Activated CD4-positive, alpha-beta T cell treated with anti-CD3 and anti-CD28 coated beads, Interleukin-2, amount 10 ng/mL, durations not matched to agents 24 days and 14 days (primary cell): ENCODE results near the gene CDH24. TPM values are rescaled to one million over a fixed set of nuclear protein-coding genes. Genes with fewer than 3 reads are reported as not detected.

ENCODE experiments used
- DNase-seq: peaks from one replicate; pipeline ENCODE4 v3.0.0; 2022
- H3K27ac Mint-ChIP-seq: one replicate; pipeline ENCODE4 v1.8.0; 2022; ENCODE audit warnings: mild to moderate bottlenecking, mixed read lengths
- H3K27me3 Mint-ChIP-seq: one replicate; pipeline ENCODE4 v1.8.0; 2022; ENCODE audit warnings: mixed read lengths
- H3K36me3 Mint-ChIP-seq: one replicate; pipeline ENCODE4 v1.8.0; 2022; ENCODE audit warnings: low read depth, mild to moderate bottlenecking, mixed read lengths
- H3K4me1 Mint-ChIP-seq: one replicate; pipeline ENCODE4 v1.8.0; 2021; ENCODE audit warnings: mixed read lengths
- H3K4me3 Mint-ChIP-seq: one replicate; pipeline ENCODE4 v1.8.0; 2022; ENCODE audit warnings: mild to moderate bottlenecking, moderate library complexity, mixed read lengths
- H3K9me3 Mint-ChIP-seq: one replicate; pipeline ENCODE4 v1.8.0; 2021; ENCODE audit warnings: mixed read lengths
- intact Hi-C: fragments of 100-400 bp; cut with micrococcal nuclease; formaldehyde crosslinking; loops from one replicate; pipeline ENCODE4 v1.15.1; 2023
- total RNA-seq: library from RNA; stranded (reverse); gene quantifications from 2 replicates; pipeline ENCODE4 v1.2.3, GENCODE V29; 2022

The CDH24 gene
- total RNA-seq, 1 donor from 2014 or later: 1.6 TPM

DNA sequence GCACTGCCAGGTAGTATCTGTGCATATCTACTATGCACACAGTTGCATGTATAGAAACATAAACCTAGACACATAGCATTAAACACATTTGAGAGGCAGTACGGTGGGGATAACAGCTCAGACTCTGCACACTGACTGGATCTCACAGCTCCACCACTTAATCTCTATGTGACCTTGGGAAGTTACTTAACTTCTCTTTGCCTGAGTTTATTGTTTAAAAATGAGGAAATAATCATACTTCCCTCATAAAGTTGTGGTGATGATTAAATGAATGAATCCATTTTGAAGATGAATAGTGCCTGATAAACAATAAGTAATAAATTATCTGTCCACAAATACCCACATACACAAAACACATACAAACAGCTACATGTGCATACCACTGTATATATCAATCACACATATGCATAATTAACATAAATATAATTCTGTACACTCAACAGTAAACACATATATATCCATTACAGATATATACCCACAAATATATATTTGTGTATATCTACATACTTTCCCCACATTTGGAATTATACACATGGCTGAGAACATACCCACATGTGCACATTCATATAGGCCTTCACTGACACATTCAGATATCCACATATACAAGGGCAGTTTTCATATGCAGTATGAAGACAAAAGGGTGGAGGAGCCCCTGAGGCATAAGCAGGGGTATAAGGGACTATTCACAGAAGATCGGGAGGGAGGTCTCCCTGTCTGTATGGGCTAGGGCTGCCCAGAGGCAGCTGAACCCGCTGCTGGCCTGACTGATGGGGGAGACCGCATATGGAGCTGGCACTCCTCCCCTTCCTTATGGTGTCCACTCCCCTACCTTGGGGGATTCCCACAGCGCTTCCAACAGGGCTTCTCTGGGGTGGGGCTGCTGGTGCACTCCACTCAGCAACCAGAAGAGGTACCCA lies 5.9 kb downstream of the CDH24 start:
- intact Hi-C loops: no loop called here
- Mint-ChIP-seq H3K4me3 (no peak overlapping the region), H3K27me3 (peaks cover 3% of the 10 kb centered on the region), H3K9me3 (no peaks in the 10 kb centered on the region), H3K4me1 (peaks cover 6% of the 10 kb centered on the region), H3K36me3 (no peaks in the 10 kb centered on the region), H3K27ac (no peak overlapping the region)
- no peak for DNase-seq

DNA sequence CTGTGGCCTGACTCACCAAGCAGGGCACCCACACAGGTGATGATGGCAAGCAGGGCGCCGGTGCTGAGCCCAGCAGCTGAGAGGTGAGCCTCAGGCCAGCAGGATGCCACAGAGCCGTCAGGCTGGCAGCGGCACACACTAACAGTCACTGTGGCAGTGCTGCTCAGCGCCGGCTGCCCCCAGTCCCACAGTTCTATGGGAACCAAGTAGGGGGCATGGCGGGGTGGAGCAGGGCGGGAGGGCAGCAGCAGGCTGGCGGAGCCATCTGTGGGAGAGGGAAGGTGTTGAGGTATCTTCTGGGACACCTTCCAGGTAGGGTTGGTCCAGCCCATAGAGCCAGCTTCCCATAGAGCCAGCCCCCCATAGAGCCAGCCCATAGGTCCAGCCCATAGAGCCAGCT lies 8.3 kb downstream of the CDH24 start:
- Mint-ChIP-seq H3K27ac (no peak overlapping the region), H3K9me3 (no peaks in the 10 kb centered on the region), H3K27me3 (no peaks in the 10 kb centered on the region), H3K4me3 (no peak overlapping the region), H3K36me3 (no peaks in the 10 kb centered on the region), H3K4me1 (no peaks in the 10 kb centered on the region)
- no peak for DNase-seq
- intact Hi-C loops: no loop called here

DNA sequence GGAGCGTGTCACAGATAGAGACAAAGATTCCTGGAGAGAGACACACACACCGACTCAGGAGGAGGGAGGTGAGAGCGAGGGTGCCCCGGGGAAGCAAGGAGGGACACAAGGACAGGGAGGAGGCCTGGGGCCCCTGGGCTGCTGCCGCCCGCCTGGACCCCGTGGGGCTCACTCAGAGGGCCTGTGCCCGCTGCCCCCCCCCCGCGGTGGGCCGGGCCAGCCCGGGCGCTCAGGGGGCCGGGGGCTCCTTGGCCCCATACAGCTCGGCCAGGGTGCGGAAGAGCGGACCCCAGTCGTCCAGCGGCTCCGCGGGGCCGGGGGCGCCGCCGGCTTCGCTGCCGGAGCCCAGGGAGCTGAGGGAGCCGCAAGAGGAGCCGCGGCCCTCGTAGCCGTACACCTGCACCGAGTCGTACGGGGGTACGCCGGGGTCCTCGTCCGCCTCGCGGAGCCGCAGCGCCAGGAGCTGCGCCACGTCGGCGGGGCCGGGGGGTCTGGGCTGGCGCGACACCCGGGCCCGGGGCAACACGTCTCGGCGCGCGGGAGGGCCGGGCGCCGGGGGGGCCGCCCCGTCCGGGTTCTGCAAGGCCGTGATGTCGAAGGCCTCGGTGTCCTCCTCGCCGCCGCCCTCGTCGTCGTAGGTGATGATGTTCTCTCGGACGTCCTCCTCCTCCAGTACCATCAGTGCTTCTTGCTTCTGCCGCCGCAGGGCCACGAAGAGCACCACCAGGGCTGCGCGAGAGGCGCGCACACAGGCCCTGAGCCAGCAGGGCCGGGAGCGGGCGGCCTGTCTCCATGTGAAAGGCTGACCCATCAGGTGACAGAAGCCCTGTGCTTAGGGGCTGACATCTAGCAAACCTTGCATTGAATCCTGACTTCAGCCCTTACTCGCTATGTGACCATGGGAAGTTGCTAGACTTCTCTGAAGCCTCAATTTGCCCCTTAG lies 9.3 kb downstream of the CDH24 start:
- no peaks in the 10 kb centered on the region for H3K4me1 Mint-ChIP-seq
- H3K36me3 Mint-ChIP-seq: no peaks in the 10 kb centered on the region
- no peak overlapping the region for H3K4me3 Mint-ChIP-seq
- no peak for DNase-seq
- H3K9me3 Mint-ChIP-seq: no peaks in the 10 kb centered on the region
- intact Hi-C loops: no loop called here
- H3K27ac Mint-ChIP-seq: no peak overlapping the region
- no peaks in the 10 kb centered on the region for H3K27me3 Mint-ChIP-seq

DNA sequence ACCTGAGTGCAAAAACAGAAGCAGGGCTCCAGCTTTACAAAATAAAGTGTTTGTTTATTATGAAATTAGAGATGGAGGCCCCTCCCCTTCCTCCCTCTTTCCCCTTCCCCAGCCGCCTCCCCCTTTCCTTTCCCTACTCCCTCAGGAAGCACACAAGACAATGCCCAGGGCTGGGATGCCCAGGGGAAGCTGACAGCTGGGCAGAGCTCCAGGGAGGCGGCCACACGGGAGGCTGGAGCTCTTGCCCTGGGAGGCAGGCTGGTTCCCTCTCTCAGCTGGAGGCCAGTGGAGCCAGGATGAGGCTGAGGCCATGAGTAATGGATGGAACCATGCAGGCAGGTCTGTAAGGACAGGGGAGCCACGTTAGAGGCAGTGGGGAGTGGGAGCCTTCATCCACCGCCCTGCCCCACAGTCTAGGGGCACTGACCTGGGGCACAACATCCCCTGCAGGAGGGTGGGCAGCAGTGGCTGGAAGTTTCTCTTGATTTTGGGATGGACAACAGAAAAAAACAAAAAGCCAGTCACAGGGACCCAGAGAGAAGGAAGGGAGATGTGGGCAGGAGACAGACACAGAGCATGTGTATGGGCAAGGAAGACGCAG lies 10.2 kb downstream of the CDH24 start:
- no peaks in the 10 kb centered on the region for H3K9me3 Mint-ChIP-seq
- intact Hi-C loops: no loop called here
- DNase-seq: no peak
- no peak overlapping the region for H3K27ac Mint-ChIP-seq
- no peaks in the 10 kb centered on the region for H3K4me1 Mint-ChIP-seq
- no peaks in the 10 kb centered on the region for H3K27me3 Mint-ChIP-seq
- no peaks in the 10 kb centered on the region for H3K36me3 Mint-ChIP-seq
- H3K4me3 Mint-ChIP-seq: no peak overlapping the region

DNA sequence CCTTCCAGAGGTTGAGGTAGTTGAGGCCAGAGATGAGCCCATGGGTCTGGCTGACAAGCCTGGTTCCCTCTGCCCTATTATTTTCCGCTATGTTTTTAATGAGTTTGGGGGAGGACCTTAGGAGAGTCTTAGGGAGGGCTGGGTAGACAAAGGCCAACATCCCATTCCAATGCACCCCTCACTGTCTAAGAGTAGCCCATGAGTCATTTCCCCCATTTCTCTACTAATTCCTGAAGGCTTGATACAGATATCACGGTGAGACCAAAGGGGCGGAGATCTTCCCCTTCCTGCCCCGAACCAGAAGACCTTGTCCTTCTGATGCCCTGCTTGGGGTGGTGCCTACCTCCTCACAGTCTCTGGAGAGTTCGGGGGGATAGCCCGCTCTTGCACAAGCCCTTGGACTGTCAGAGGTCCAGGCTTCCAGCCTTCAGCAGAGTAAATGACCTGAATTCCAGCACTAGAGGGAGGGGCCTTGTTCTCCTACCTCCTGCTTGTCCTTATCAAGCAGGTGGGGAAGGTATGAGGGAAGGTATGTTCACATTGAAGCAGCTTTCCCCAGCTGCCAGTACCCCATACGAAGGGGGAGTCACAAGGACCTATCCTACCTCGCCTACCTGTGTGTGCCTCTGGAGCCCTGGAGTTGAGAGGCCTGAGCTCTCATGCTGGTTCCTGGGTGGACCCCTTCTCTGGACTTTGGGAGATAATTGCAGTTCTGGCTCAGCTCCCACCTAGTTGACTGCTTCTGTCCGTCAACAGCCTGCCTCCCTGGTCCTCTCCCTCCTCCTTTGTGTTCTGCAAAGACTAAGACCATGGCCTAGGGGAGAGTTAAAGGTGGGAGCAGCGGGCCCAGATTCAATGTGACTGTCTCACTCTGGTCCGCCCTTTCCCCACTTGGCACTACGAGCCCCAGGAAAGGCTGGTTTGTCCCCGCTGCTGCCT lies 11.6 kb downstream of the CDH24 start:
- no peaks in the 10 kb centered on the region for H3K9me3 Mint-ChIP-seq
- no peak for DNase-seq
- H3K27ac Mint-ChIP-seq: no peak overlapping the region
- no peaks in the 10 kb centered on the region for H3K27me3 Mint-ChIP-seq
- no peak overlapping the region for H3K4me3 Mint-ChIP-seq
- no peaks in the 10 kb centered on the region for H3K36me3 Mint-ChIP-seq
- H3K4me1 Mint-ChIP-seq: no peaks in the 10 kb centered on the region
- intact Hi-C loops: no loop called here

DNA sequence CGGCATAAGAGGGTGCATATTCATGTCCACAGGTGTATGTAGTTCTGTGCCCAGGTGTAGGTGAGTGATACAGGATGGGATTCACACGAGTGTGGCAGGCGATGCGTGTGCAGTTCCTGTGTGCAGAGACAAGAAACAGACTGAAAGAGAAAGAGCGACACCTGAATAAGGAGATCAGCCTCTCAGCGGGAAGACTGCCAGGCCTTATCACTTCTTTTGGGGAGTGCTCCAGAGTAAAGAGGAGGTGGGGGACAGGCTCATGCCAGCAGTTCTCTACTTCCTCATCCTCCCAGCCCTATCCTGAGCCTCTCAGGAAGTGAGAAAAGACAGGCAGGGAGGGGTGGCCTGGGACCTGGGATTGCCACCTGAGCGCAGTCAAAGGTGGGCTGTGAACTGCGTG lies 12.5 kb downstream of the CDH24 start:
- intact Hi-C loops: no loop called here

DNA sequence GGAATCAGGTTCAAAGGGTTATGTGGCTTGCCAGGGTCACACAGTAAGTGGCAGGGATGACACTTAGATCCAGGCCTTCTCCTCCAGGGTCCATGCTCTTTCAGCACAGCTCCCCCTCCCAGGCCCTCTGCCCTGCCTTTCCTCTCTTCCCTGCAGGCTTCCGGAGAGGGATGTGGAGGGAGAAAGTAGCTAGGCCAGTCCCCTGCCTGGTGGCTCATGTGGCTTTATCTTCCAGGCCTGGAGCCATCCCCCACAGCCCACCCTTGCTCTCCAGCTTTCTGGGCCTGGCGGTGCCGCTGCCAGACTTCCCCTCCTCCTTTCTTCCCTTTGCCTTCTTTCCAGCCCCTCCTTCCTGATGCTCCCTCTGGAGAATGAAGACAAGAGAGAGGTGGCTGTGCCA lies 13.6 kb downstream of the CDH24 start:
- no peaks in the 10 kb centered on the region for H3K4me1 Mint-ChIP-seq
- no peak for DNase-seq
- H3K9me3 Mint-ChIP-seq: no peaks in the 10 kb centered on the region
- no peak overlapping the region for H3K27ac Mint-ChIP-seq
- no peaks in the 10 kb centered on the region for H3K36me3 Mint-ChIP-seq
- intact Hi-C loops: no loop called here
- no peaks in the 10 kb centered on the region for H3K27me3 Mint-ChIP-seq
- H3K4me3 Mint-ChIP-seq: no peak overlapping the region

More for the DNA sequence above, 12.5 kb downstream of the CDH24 start:
- H3K4me3 Mint-ChIP-seq: no peak overlapping the region
- H3K36me3 Mint-ChIP-seq: no peaks in the 10 kb centered on the region
- H3K27me3 Mint-ChIP-seq: no peaks in the 10 kb centered on the region
- H3K27ac Mint-ChIP-seq: no peak overlapping the region
- no peaks in the 10 kb centered on the region for H3K4me1 Mint-ChIP-seq
- no peaks in the 10 kb centered on the region for H3K9me3 Mint-ChIP-seq
- DNase-seq: no peak

DNA sequence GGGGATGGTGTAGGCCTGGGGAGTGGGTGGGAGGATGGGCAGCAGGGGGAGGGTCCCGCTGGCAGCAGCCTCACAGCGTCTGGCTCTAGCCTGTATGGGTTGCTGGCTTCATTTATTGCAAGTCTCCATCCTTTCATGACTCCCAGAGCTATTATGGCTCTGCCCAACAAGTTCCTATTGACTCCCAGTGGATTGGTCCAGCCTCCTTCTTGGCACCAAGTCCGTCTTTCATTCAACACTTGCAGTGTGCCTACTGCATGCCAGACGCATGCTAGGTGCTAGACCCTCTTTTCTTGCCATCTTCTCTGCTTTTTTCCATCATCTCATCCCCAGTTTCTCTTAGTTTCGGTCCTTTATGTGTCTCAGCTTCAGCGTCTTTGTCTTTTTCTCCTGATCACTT lies 14.2 kb downstream of the CDH24 start:
- no peaks in the 10 kb centered on the region for H3K27me3 Mint-ChIP-seq
- no peaks in the 10 kb centered on the region for H3K36me3 Mint-ChIP-seq
- no peaks in the 10 kb centered on the region for H3K9me3 Mint-ChIP-seq

DNA sequence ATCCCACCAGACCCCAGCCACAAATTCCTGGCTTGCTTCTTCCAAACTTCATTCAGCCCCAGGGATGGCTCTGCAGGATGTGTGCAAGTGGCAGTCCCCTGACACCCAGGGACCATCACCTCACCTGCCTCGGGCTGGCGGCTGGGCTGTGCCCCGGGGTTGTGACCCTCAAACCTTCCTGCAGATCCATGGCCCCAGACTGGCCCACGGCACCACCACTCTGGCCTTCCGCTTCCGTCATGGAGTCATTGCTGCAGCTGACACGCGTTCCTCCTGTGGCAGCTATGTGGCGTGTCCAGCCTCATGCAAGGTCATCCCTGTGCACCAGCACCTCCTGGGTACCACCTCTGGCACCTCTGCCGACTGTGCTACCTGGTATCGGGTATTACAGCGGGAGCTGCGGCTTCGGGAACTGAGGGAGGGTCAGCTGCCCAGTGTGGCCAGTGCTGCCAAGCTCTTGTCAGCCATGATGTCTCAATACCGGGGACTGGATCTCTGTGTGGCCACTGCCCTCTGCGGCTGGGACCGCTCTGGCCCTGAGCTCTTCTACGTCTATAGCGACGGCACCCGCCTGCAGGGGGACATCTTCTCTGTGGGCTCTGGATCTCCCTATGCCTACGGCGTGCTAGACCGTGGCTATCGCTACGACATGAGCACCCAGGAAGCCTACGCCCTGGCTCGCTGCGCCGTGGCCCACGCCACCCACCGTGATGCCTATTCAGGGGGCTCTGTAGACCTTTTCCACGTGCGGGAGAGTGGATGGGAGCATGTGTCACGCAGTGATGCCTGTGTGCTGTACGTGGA lies 15.0 kb downstream of the CDH24 start, which contains the start of gene PSMB11:
Gene PSMB11, plus strand, starts transcription at position 51 of the 804 bp plus-strand sequence. Its CDS starts 14 bp downstream, at position 65.
- Mint-ChIP-seq H3K4me3 (no peak within 1 kb of the TSS), H3K36me3 (no peaks in the 10 kb centered on the region), H3K9me3 (no peaks in the 10 kb centered on the region), H3K27me3 (no peaks in the 10 kb centered on the region), H3K27ac (no peak within 1 kb of the TSS), H3K4me1 (no peaks in the 10 kb centered on the region)
- no peak for DNase-seq
- intact Hi-C loops: no loop called here

More for the DNA sequence above, 14.2 kb downstream of the CDH24 start:
- Mint-ChIP-seq H3K4me3 (no peak overlapping the region), H3K27ac (no peak overlapping the region), H3K4me1 (no peaks in the 10 kb centered on the region)
- intact Hi-C loops: no loop called here
- DNase-seq: no peak

DNA sequence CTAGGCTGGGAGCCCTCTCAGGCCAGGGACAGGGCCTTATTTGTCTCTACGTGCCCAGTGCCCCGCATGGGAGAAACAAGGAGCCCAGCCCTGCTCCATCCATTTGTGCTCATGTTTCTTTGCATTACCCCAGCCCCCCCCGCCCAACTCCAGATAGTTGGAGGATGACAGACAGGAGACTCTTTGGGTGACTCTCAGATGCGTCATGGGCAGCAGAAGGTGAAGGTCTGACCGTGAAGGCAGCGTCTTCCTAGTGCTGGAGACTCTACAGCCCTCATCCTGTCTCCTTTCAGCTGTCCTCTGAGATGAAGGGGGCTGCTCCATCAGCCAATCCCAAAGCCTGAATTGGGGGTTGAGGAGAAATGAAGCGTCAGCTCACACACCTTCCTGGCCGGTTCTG lies 15.6 kb downstream of the CDH24 start:
- Mint-ChIP-seq H3K4me1 (no peaks in the 10 kb centered on the region), H3K27ac (no peak overlapping the region), H3K4me3 (no peak overlapping the region), H3K36me3 (no peaks in the 10 kb centered on the region), H3K9me3 (no peaks in the 10 kb centered on the region), H3K27me3 (no peaks in the 10 kb centered on the region)
- intact Hi-C loops: no loop called here
- no peak for DNase-seq

DNA sequence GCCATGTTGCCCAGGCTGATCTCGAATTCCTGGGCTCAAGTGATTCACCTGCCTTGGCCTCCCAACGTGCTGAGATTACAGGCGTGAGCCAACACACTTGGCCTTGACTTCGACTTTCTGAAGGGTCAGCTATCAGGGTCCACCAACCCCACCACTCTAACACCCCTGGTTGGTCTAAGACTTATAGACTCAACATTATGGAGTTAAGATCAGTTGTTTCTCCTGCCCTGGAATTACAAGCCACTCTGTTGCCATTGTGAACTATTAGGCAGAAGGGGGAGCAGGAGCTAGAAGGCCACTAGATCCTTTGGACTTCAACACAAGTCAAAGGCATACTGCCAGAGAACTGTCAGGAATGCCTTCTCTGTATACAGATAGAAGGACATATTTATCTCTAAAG lies 17.2 kb downstream of the CDH24 start:
- Mint-ChIP-seq H3K27ac (no peak overlapping the region), H3K9me3 (no peaks in the 10 kb centered on the region), H3K27me3 (no peaks in the 10 kb centered on the region), H3K4me3 (no peak overlapping the region), H3K4me1 (peaks cover 7% of the 10 kb centered on the region), H3K36me3 (no peaks in the 10 kb centered on the region)
- intact Hi-C loops: no loop called here
- DNase-seq: no peak
